ENCODE results near the gene MCM8. TPM values are rescaled to one million over a fixed set of nuclear protein-coding genes. Genes with fewer than 3 reads are reported as not detected.
A peak's percentile ranks its signal among the peaks of the same experiment; 100 is the strongest.

Gene MCM8
- total RNA-seq, 2 experiments from 2014 or later = 43.7 to 58.2 TPM

DNA sequence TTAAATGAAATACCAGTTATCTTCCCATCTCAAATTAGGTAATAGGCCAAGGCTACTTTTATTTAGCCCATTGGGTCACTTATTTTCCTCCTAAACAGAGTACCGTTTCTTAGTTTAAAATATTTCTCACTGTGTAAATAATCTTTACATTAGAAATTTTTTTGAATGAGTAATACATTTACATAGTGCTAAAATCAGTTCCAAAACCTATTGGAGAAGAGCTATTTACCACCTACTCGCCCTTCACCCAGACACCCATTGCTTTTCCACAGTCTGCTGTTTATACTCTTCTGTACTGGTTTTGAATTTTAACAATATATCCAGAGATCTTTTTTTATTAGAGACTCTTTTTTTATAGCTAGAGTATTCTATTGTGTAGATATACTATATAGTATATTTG, 36.9 kb downstream of the MCM8 start:
- intact Hi-C loops (cut with micrococcal nuclease; ENCODE audit: unreplicated experiment) = no loop called here
- Histone ChIP-seq H2AFZ (ENCODE audit: low read length) (no peak overlapping the region), H3K79me2 (ENCODE audit: insufficient read depth, low read depth, low read length) (no peaks in the 10 kb centered on the region), H4K20me1 (ENCODE audit: insufficient read depth, low read length) (no peaks in the 10 kb centered on the region), H3K36me3 (ENCODE audit: insufficient read depth, low read length) (peaks cover 99% of the 10 kb centered on the region), H3K4me1 (ENCODE audit: insufficient read depth, low read length, poor library complexity, severe bottlenecking) (no peaks in the 10 kb centered on the region), H3K9me2 (ENCODE audit: insufficient read depth, low read length) (no peaks in the 10 kb centered on the region), H3K27ac (ENCODE audit: low read depth, low read length, poor library complexity, severe bottlenecking) (no peak overlapping the region), H3K9me3 (ENCODE audit: low read length) (no peaks in the 10 kb centered on the region), H3K4me3 (ENCODE audit: low read depth, low read length, poor library complexity, severe bottlenecking) (no peak overlapping the region), H3K4me2 (ENCODE audit: low read length) (no peak overlapping the region)
- ChIA-PET CTCF (ENCODE audit: unreplicated experiment) (no interaction called here), POLR2A (interaction anchor here (0.5 to 1.9 kb wide), 5 partner anchors 9 to 30 kb away, joined by 3 to 10 read pairs (median 3); no protein-coding TSS in a partner anchor)
- no TSS peak for BruUV-seq (replicated peaks)
- DNase-seq (ENCODE audit: low spot score) = no peak
- TF ChIP-seq, protein P1, sequence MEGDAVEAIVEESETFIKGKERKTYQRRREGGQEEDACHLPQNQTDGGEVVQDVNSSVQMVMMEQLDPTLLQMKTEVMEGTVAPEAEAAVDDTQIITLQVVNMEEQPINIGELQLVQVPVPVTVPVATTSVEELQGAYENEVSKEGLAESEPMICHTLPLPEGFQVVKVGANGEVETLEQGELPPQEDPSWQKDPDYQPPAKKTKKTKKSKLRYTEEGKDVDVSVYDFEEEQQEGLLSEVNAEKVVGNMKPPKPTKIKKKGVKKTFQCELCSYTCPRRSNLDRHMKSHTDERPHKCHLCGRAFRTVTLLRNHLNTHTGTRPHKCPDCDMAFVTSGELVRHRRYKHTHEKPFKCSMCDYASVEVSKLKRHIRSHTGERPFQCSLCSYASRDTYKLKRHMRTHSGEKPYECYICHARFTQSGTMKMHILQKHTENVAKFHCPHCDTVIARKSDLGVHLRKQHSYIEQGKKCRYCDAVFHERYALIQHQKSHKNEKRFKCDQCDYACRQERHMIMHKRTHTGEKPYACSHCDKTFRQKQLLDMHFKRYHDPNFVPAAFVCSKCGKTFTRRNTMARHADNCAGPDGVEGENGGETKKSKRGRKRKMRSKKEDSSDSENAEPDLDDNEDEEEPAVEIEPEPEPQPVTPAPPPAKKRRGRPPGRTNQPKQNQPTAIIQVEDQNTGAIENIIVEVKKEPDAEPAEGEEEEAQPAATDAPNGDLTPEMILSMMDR (conservative IDR thresholded peaks at IDR 0.05; ENCODE audit: low read length) = no peak
- TF ChIP-seq EZH2phosphoT487 (IDR thresholded peaks at IDR 0.05; ENCODE audit: borderline replicate concordance, low read depth, low read length) = no peak

DNA sequence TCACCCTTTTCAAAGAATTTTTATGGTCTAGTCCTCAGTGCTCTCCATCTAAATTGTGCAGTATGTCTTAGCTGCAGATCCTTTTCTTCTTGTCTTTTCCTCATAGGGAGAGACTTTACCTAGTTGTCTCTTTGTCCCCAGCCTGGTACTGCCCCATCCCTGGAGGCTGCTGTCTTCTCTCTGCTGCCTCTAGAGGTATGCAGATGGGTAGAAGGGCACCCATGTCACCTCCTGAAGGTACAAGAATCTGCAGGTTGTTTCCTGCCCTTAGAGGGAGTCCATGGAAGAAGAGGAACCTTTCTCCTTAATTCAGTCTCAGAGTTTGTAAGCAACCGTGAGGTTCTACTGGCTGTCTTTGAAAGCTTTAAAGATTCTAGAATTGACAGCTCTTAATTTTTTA, 39.1 kb downstream of the MCM8 start:
- no peaks in the 10 kb centered on the region for H3K9me2 ChIP-seq (ENCODE audit: insufficient read depth, low read length)
- no peak overlapping the region for H3K4me3 ChIP-seq (ENCODE audit: low read depth, low read length, poor library complexity, severe bottlenecking)
- H3K9me3 ChIP-seq (ENCODE audit: low read length) = no peaks in the 10 kb centered on the region
- no peaks in the 10 kb centered on the region for H4K20me1 ChIP-seq (ENCODE audit: insufficient read depth, low read length)
- TF ChIP-seq EZH2phosphoT487 (IDR thresholded peaks at IDR 0.05; ENCODE audit: borderline replicate concordance, low read depth, low read length) = no peak
- TF ChIP-seq, protein P1 (conservative IDR thresholded peaks at IDR 0.05; ENCODE audit: low read length) = peak; percentile 33; the same call in 1 of the 2 replicates
- H3K36me3 ChIP-seq (ENCODE audit: insufficient read depth, low read length) = peaks cover 99% of the 10 kb centered on the region
- no peak overlapping the region for H3K27ac ChIP-seq (ENCODE audit: low read depth, low read length, poor library complexity, severe bottlenecking)
- no peak overlapping the region for H3K4me2 ChIP-seq (ENCODE audit: low read length)
- ChIA-PET POLR2A (interaction anchor here (0.7 to 1.5 kb wide), 5 partner anchors 8 to 429 kb away, joined by 3 to 5 read pairs (median 3); no protein-coding TSS in a partner anchor), CTCF (ENCODE audit: unreplicated experiment) (no interaction called here)
- no peaks in the 10 kb centered on the region for H3K4me1 ChIP-seq (ENCODE audit: insufficient read depth, low read length, poor library complexity, severe bottlenecking)
- H3K79me2 ChIP-seq (ENCODE audit: insufficient read depth, low read depth, low read length) = no peaks in the 10 kb centered on the region
- no peak for DNase-seq (ENCODE audit: low spot score)
- H2AFZ ChIP-seq (ENCODE audit: low read length) = no peak overlapping the region
- intact Hi-C loops (cut with micrococcal nuclease; ENCODE audit: unreplicated experiment) = no loop called here
- BruUV-seq (replicated peaks) = no TSS peak

- Histone ChIP-seq H3K27ac (ENCODE audit: low read depth, low read length, poor library complexity, severe bottlenecking) (no peak overlapping the region), H3K4me3 (ENCODE audit: low read depth, low read length, poor library complexity, severe bottlenecking) (no peak overlapping the region), H2AFZ (ENCODE audit: low read length) (no peak overlapping the region), H3K9me2 (ENCODE audit: insufficient read depth, low read length) (no peaks in the 10 kb centered on the region), H3K9me3 (ENCODE audit: low read length) (no peaks in the 10 kb centered on the region), H4K20me1 (ENCODE audit: insufficient read depth, low read length) (no peaks in the 10 kb centered on the region), H3K4me1 (ENCODE audit: insufficient read depth, low read length, poor library complexity, severe bottlenecking) (no peaks in the 10 kb centered on the region), H3K79me2 (ENCODE audit: insufficient read depth, low read depth, low read length) (no peaks in the 10 kb centered on the region), H3K4me2 (ENCODE audit: low read length) (no peak overlapping the region), H3K36me3 (ENCODE audit: insufficient read depth, low read length) (peaks cover 100% of the 10 kb centered on the region)
- intact Hi-C loops (cut with micrococcal nuclease; ENCODE audit: unreplicated experiment) = no loop called here
- TF ChIP-seq, protein P1 (conservative IDR thresholded peaks at IDR 0.05; ENCODE audit: low read length) = no peak
- TF ChIP-seq EZH2phosphoT487 (IDR thresholded peaks at IDR 0.05; ENCODE audit: borderline replicate concordance, low read depth, low read length) = no peak
- POLR2A ChIA-PET = interaction anchor here (1.5 kb wide), 1 partner anchor 32 kb away, joined by 5 read pairs; no protein-coding TSS in a partner anchor
- BruUV-seq (replicated peaks) = no TSS peak
- CTCF ChIA-PET (ENCODE audit: unreplicated experiment) = no interaction called here
- no peak for DNase-seq (ENCODE audit: low spot score)
These were observed 40.5 kb downstream of the MCM8 start for GRCh38 chr20:5990946-5991345.

Measured in OCI-LY7 (cell line).